Activated T-cell treated with anti-CD3 and anti-CD28 coated beads, Interleukin-2, amount 50 U/mL, for 48 hours (primary cell): ENCODE results near the gene CAPG.

ENCODE experiments used
- DNase-seq, 2 experiments: peaks; one replicate each; pipeline ENCODE4 v3.0.0-alpha.2; 2020

Gene CAPG

GRCh38 chr2:85438201-85439024, 28.2 kb upstream of the CAPG start:
- DNase-seq: no peak

GRCh38 chr2:85437488-85438200, 27.5 kb upstream of the CAPG start:
- peak; percentile 78 to 84 for DNase-seq

GRCh38 chr2:85436836-85437487, 26.8 kb upstream of the CAPG start:
- DNase-seq: peak in 1 of 2 experiments; percentile 48

- no peak for DNase-seq
These were observed 26.0 kb upstream of the CAPG start for GRCh38 chr2:85435981-85436835.

- DNase-seq: no peak
These were observed 25.2 kb upstream of the CAPG start for GRCh38 chr2:85435220-85435958.

- DNase-seq: no peak
These were observed 24.5 kb upstream of the CAPG start for GRCh38 chr2:85434696-85435095.

GRCh38 chr2:85433511-85434089, 23.4 kb upstream of the CAPG start:
- no peak for DNase-seq

GRCh38 chr2:85431570-85432205, 21.5 kb upstream of the CAPG start:
- DNase-seq: no peak

- no peak for DNase-seq
These were observed 20.8 kb upstream of the CAPG start for GRCh38 chr2:85430752-85431569.

GRCh38 chr2:85429924-85430289, 19.7 kb upstream of the CAPG start:
- DNase-seq: no peak

- DNase-seq: no peak
These were observed 19.2 kb upstream of the CAPG start for GRCh38 chr2:85429213-85429923.

- no peak for DNase-seq
These were observed 18.2 kb upstream of the CAPG start for GRCh38 chr2:85428343-85428881.

GRCh38 chr2:85427300-85427835, 17.2 kb upstream of the CAPG start:
- no peak for DNase-seq

GRCh38 chr2:85425588-85425987, 15.4 kb upstream of the CAPG start:
- DNase-seq: no peak

GRCh38 chr2:85423525-85423924, 13.4 kb upstream of the CAPG start:
- DNase-seq: no peak

GRCh38 chr2:85422072-85422457, 11.9 kb upstream of the CAPG start:
- no peak for DNase-seq

- DNase-seq: no peak
These were observed 11.3 kb upstream of the CAPG start for GRCh38 chr2:85421260-85422071.
